Osteocyte (in vitro differentiated cells): ENCODE results near the gene DSP. TPM values are rescaled to one million over a fixed set of nuclear protein-coding genes. Genes with fewer than 3 reads are reported as not detected.

Experiments used
- DNase-seq: peaks from one replicate; pipeline ENCODE4 v3.0.0; 2021; ENCODE audit warnings: mixed read lengths; ENCODE audit not compliant: unreplicated experiment; ENCODE audit errors: extremely low spot score
- H3K27ac Mint-ChIP-seq: one replicate; pipeline ENCODE4 v1.8.0; 2021; ENCODE audit warnings: mild to moderate bottlenecking, mixed read lengths; ENCODE audit not compliant: unreplicated experiment
- H3K27me3 Mint-ChIP-seq: one replicate; pipeline ENCODE4 v1.8.0; 2021; ENCODE audit warnings: mixed read lengths; ENCODE audit not compliant: unreplicated experiment
- H3K36me3 Mint-ChIP-seq: one replicate; pipeline ENCODE4 v1.8.0; 2021; ENCODE audit warnings: mixed read lengths; ENCODE audit not compliant: unreplicated experiment
- H3K4me1 Mint-ChIP-seq: one replicate; pipeline ENCODE4 v1.8.0; 2021; ENCODE audit warnings: mixed read lengths; ENCODE audit not compliant: unreplicated experiment
- H3K4me3 Mint-ChIP-seq: one replicate; pipeline ENCODE4 v1.8.0; 2021; ENCODE audit warnings: mild to moderate bottlenecking, moderate library complexity, mixed read lengths; ENCODE audit not compliant: unreplicated experiment
- H3K9me3 Mint-ChIP-seq: one replicate; pipeline ENCODE4 v1.8.0; 2021; ENCODE audit warnings: mixed read lengths; ENCODE audit not compliant: unreplicated experiment
- CTCF ChIP-seq: fragments of 200-600 bp; sonication (generic); IDR thresholded peaks from 2 replicates; pipeline ENCODE4 v1.5.0; 2021; ENCODE audit warnings: antibody characterized with exemption, mild to moderate bottlenecking, moderate library complexity
- total RNA-seq: library from RNA; stranded (reverse); gene quantifications from 2 replicates; pipeline ENCODE4 v1.2.1, GENCODE V29; 2021

The DSP gene
- total RNA-seq, 1 donor from 2014 or later = 124 TPM

DNA sequence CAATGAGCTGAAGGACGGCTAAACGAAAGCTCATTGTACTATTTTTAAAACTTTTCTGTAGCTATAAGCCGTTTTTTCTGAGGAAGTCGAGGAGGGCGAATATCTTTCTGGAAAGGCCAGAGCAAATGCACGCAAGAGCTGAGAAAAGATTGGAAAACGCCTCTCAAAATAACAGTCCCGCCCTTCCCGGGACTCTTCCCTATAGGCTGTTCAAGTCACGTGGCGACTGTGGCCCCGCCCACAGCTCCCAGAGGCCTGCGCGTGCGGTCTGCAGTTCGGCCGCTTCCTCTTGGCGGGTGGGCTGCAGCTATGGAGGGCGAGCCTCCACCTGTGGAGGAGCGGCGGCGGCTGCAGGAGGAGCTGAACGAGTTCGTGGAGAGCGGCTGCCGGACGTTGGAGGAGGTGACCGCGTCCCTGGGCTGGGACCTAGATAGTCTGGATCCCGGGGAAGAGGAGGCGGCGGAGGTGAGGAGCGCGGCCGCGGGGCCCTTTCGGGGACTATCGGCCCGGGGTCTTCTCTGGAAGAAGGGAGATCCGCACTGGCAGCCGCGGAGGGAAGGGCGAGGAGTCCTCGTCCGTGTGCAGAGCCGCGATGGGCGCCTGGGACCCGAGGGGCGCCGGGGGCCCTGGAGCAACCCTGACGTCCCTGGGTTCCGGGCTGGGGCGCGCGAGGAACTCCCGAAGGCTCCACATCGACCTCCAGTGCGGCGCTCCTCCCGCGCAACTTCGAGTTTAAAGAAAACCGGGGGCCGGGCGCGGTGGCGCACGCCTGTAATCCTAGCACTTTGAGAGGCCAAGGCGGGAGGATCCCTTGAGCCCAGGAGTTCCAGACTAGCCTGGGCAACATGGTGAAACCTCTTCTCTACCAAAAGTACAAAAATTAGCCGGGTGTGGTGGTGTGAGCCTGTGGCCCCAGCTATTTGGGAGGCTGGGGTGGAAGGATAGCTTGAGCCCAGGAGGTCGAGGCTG, 48.8 kb downstream of the DSP start, which contains the start of gene SNRNP48:
SNRNP48 (plus strand) TSS at position 250 of the 969 bp plus-strand sequence; CDS start at position 310, 60 bp downstream.
- DNase-seq = peak; percentile 97
- Mint-ChIP-seq H3K9me3 (no peaks in the 10 kb centered on the region), H3K27me3 (no peaks in the 10 kb centered on the region), H3K4me1 (peaks cover 53% of the 10 kb centered on the region), H3K27ac (peak within 1 kb of the TSS; percentile 93), H3K4me3 (peak within 1 kb of the TSS; percentile 99), H3K36me3 (peaks cover 12% of the 10 kb centered on the region)
- no peak for TF ChIP-seq CTCF

GRCh38 chr6:7590918-7591302, 49.4 kb downstream of the DSP start:
- H3K36me3 Mint-ChIP-seq = peaks cover 11% of the 10 kb centered on the region
- H3K27ac Mint-ChIP-seq = peak overlapping the region; percentile 69
- H3K4me1 Mint-ChIP-seq = peaks cover 53% of the 10 kb centered on the region
- H3K4me3 Mint-ChIP-seq = peak overlapping the region; percentile 99
- no peaks in the 10 kb centered on the region for H3K27me3 Mint-ChIP-seq
- no peak for TF ChIP-seq CTCF
- H3K9me3 Mint-ChIP-seq = no peaks in the 10 kb centered on the region
- no peak for DNase-seq

DNA sequence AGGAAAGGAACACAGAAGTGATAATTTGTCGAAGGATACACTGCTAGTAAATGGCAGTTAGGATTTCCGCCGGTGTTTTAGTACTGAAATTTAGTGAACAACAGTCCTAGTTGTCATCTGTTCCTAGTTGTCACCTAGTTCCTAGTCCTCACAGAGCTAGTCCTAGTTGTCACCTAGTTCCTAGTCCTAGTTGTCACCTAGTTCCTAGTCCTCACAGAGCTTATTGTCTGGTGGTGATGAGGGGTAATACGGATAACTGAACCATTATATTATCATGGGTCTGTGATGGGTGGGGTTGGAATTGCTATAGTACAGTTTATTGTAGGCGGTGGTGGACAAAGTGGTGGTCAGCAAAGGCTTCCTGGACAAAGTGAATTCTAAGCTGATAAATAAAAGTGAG, 50.3 kb downstream of the DSP start:
- H3K4me3 Mint-ChIP-seq = peak overlapping the region; percentile 99
- peaks cover 53% of the 10 kb centered on the region for H3K4me1 Mint-ChIP-seq
- DNase-seq = no peak
- TF ChIP-seq CTCF = no peak
- no peaks in the 10 kb centered on the region for H3K9me3 Mint-ChIP-seq
- H3K27ac Mint-ChIP-seq = peak overlapping the region; percentile 7
- H3K36me3 Mint-ChIP-seq = peaks cover 12% of the 10 kb centered on the region
- no peaks in the 10 kb centered on the region for H3K27me3 Mint-ChIP-seq

- no peak for TF ChIP-seq CTCF
- Mint-ChIP-seq H3K9me3 (no peaks in the 10 kb centered on the region), H3K4me3 (no peak overlapping the region), H3K27me3 (no peaks in the 10 kb centered on the region), H3K36me3 (peaks cover 14% of the 10 kb centered on the region), H3K4me1 (peaks cover 41% of the 10 kb centered on the region), H3K27ac (peak overlapping the region; percentile 1)
- no peak for DNase-seq
Observed at GRCh38 chr6:7593229-7593628, 51.8 kb downstream of the DSP start.

- H3K4me1 Mint-ChIP-seq = peaks cover 31% of the 10 kb centered on the region
- H3K4me3 Mint-ChIP-seq = no peak overlapping the region
Observed at GRCh38 chr6:7594579-7595125, 53.2 kb downstream of the DSP start.

More at GRCh38 chr6:7594579-7595125, 53.2 kb downstream of the DSP start:
- no peak for TF ChIP-seq CTCF
- Mint-ChIP-seq H3K27ac (no peak overlapping the region), H3K27me3 (no peaks in the 10 kb centered on the region), H3K9me3 (no peaks in the 10 kb centered on the region), H3K36me3 (peaks cover 26% of the 10 kb centered on the region)
- no peak for DNase-seq
